ENCODE measurements around the gene HEXD. TPM values are rescaled to one million over a fixed set of nuclear protein-coding genes. Genes with fewer than 3 reads are reported as not detected.

Gene HEXD
- total and polyA plus RNA-seq, 4 donors = 5.6 to 19.9 (median 12.2) TPM

DNA sequence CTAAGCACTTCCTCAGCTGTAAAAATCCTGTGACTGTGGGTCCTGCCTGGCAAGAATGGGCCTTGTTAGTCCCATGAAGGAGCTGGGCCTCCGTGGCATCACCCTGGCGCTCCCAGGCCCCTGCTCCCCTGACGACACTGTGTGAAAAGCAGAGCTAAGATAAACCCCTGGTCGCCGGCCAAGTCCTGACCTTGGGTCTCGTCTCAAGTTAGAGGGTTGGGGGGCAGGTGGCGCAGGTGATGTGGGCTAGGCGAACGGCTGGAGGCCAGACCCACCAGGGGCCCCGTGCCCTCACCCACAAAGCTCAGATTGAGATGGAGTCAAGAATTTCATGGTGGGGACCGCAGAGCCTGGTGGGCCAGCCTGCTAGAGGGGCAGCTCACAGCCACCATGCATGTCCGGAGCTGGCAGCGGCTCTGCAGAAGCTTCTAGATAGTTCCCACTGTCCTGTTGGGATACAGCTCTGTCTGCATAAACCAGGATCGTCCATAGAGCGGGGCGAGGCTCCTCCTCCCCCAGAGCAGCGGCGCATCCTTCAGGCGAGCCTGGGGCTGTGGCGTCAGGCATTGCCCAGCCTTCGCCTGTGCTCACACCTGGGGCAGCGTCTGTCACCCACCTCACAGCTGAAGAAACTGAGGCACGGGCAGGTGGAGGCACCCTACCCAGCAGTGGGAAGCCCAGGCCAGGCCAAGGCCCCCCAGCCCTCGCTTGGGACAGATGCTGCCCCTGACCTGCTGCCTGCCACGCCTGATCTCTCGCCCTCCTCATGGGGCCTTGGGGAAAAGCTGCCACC is 20.4 kb downstream of the HEXD start:
- H3K36me3 ChIP-seq (ENCODE audit: control insufficient read depth in 4 of 4, insufficient read depth in 3 of 4, low read depth in 1 of 4, low read length in 3 of 4) = peaks cover 0 to 12% (median 7%) of the 10 kb centered on the region in 4 donors
- TF ChIP-seq SP1 (IDR thresholded peaks at IDR 0.05) (no peak), RAD21 (IDR thresholded peaks at IDR 0.05) (no peak), RXRA (IDR thresholded peaks at IDR 0.05) (no peak), JUND (IDR thresholded peaks at IDR 0.05) (no peak), HNF4A (conservative IDR thresholded peaks at IDR 0.05) (no peak), HNF4G (IDR thresholded peaks at IDR 0.05) (no peak), YY1 (IDR thresholded peaks at IDR 0.05) (no peak), EGR1 (IDR thresholded peaks at IDR 0.05; ENCODE audit: low read depth in 2 of 2) (no peak), FOXA2 (IDR thresholded peaks at IDR 0.05) (no peak), FOXA1 (IDR thresholded peaks at IDR 0.05) (no peak)
- TF ChIP-seq, protein P1, sequence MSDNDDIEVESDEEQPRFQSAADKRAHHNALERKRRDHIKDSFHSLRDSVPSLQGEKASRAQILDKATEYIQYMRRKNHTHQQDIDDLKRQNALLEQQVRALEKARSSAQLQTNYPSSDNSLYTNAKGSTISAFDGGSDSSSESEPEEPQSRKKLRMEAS (IDR thresholded peaks at IDR 0.05) = no peak
- TF ChIP-seq, protein P2, sequence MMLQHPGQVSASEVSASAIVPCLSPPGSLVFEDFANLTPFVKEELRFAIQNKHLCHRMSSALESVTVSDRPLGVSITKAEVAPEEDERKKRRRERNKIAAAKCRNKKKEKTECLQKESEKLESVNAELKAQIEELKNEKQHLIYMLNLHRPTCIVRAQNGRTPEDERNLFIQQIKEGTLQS (IDR thresholded peaks at IDR 0.05) = no peak
- TF ChIP-seq, protein P3, sequence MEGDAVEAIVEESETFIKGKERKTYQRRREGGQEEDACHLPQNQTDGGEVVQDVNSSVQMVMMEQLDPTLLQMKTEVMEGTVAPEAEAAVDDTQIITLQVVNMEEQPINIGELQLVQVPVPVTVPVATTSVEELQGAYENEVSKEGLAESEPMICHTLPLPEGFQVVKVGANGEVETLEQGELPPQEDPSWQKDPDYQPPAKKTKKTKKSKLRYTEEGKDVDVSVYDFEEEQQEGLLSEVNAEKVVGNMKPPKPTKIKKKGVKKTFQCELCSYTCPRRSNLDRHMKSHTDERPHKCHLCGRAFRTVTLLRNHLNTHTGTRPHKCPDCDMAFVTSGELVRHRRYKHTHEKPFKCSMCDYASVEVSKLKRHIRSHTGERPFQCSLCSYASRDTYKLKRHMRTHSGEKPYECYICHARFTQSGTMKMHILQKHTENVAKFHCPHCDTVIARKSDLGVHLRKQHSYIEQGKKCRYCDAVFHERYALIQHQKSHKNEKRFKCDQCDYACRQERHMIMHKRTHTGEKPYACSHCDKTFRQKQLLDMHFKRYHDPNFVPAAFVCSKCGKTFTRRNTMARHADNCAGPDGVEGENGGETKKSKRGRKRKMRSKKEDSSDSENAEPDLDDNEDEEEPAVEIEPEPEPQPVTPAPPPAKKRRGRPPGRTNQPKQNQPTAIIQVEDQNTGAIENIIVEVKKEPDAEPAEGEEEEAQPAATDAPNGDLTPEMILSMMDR (IDR thresholded peaks at IDR 0.05; ENCODE audit: low read depth, low read length, missing input control) = no peak
- TF ChIP-seq, protein P4, sequence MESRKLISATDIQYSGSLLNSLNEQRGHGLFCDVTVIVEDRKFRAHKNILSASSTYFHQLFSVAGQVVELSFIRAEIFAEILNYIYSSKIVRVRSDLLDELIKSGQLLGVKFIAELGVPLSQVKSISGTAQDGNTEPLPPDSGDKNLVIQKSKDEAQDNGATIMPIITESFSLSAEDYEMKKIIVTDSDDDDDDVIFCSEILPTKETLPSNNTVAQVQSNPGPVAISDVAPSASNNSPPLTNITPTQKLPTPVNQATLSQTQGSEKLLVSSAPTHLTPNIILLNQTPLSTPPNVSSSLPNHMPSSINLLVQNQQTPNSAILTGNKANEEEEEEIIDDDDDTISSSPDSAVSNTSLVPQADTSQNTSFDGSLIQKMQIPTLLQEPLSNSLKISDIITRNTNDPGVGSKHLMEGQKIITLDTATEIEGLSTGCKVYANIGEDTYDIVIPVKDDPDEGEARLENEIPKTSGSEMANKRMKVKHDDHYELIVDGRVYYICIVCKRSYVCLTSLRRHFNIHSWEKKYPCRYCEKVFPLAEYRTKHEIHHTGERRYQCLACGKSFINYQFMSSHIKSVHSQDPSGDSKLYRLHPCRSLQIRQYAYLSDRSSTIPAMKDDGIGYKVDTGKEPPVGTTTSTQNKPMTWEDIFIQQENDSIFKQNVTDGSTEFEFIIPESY (IDR thresholded peaks at IDR 0.05) = no peak

DNA sequence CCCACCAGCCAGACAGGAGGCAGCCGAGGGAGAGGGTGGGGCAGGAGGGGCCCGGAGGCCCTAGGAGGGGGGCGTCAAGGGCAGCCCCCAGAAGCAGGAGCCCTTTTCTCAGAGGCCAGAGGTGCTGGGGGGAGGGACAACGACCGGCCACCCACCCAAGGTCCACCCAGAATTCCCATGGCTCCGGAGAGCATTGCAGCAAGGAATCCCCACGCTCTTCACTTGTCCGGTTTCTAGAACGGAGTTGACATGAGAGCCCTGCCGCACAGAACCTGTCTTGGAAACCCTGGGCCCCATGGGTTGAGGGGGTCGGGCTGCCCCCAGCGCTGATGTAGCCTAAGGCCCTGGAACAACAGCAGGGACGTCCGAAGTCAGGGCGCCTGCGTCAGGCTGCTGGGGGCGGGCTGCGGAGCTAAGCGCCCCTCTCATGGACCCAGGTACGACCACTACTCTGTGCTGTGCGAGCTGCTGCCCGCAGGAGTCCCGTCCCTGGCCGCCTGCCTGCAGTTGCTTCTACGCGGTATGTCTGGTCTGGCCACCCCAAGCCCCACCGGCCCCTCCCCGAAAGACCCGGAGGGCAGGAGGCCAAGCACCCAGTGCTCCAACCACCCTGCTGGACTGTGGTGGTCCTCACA is 21.2 kb downstream of the HEXD start:
- Histone ChIP-seq H3K9me3 (ENCODE audit: control insufficient read depth in 4 of 4, low read length in 3 of 4) (no peaks in the 10 kb centered on the region), H3K4me3 (ENCODE audit: low read depth in 1 of 3, low read length in 3 of 3) (no peak overlapping the region), H3K36me3 (ENCODE audit: control insufficient read depth in 4 of 4, insufficient read depth in 3 of 4, low read depth in 1 of 4, low read length in 3 of 4) (peaks cover 0 to 12% (median 6%) of the 10 kb centered on the region in 4 donors), H3K27ac (ENCODE audit: low read depth in 1 of 2, low read length in 2 of 2) (no peak overlapping the region), H3K9ac (ENCODE audit: low read depth in 1 of 2, low read length in 2 of 2) (no peak overlapping the region), H3K27me3 (ENCODE audit: control insufficient read depth in 4 of 4, insufficient read depth in 4 of 4, low read length in 3 of 4) (no peaks in the 10 kb centered on the region), H3K4me1 (ENCODE audit: control insufficient read depth in 4 of 4, insufficient read depth in 4 of 4, low read length in 3 of 4) (peaks cover 7 to 32% (median 19%) of the 10 kb centered on the region in 4 donors)
- DNase-seq (ENCODE audit: low spot score) = no peak
- 95% methylated on average over 29 of the region's 29 CpGs for WGBS
- TF ChIP-seq GABPA (IDR thresholded peaks at IDR 0.05 in 1 of 2, conservative IDR thresholded peaks at IDR 0.05 in 1 of 2) = no peak
- TF ChIP-seq RXRA (IDR thresholded peaks at IDR 0.05) = no peak
- no peak for TF ChIP-seq HNF4G (IDR thresholded peaks at IDR 0.05)
- no peak for TF ChIP-seq JUND (IDR thresholded peaks at IDR 0.05)
- TF ChIP-seq, protein P3 (IDR thresholded peaks at IDR 0.05; ENCODE audit: low read depth, low read length, missing input control) = no peak
- no peak for TF ChIP-seq RAD21 (IDR thresholded peaks at IDR 0.05)
- TF ChIP-seq TAF1 (conservative IDR thresholded peaks at IDR 0.05) = no peak
- TF ChIP-seq HNF4A (conservative IDR thresholded peaks at IDR 0.05) = no peak
- TF ChIP-seq SP1 (IDR thresholded peaks at IDR 0.05) = no peak
- no peak for TF ChIP-seq FOXA2 (IDR thresholded peaks at IDR 0.05)
- TF ChIP-seq, protein P4 (IDR thresholded peaks at IDR 0.05) = no peak
- TF ChIP-seq YY1 (IDR thresholded peaks at IDR 0.05) = no peak
- no peak for TF ChIP-seq NR2F2 (IDR thresholded peaks at IDR 0.05)
- TF ChIP-seq EGR1 (IDR thresholded peaks at IDR 0.05; ENCODE audit: low read depth in 2 of 2) = no peak
- TF ChIP-seq, protein P1 (IDR thresholded peaks at IDR 0.05) = no peak
- TF ChIP-seq FOXA1 (IDR thresholded peaks at IDR 0.05) = no peak

More for the DNA sequence above, 20.4 kb downstream of the HEXD start:
- Histone ChIP-seq H3K9me3 (ENCODE audit: control insufficient read depth in 4 of 4, low read length in 3 of 4) (no peaks in the 10 kb centered on the region), H3K9ac (ENCODE audit: low read depth in 1 of 2, low read length in 2 of 2) (no peak overlapping the region), H3K4me3 (ENCODE audit: low read depth in 1 of 3, low read length in 3 of 3) (no peak overlapping the region), H3K27me3 (ENCODE audit: control insufficient read depth in 4 of 4, insufficient read depth in 4 of 4, low read length in 3 of 4) (no peaks in the 10 kb centered on the region), H3K4me1 (ENCODE audit: control insufficient read depth in 4 of 4, insufficient read depth in 4 of 4, low read length in 3 of 4) (peaks cover 5 to 25% (median 14%) of the 10 kb centered on the region in 4 donors), H3K27ac (ENCODE audit: low read depth in 1 of 2, low read length in 2 of 2) (no peak overlapping the region)
- DNase-seq (ENCODE audit: low spot score) = no peak
- WGBS = 91% methylated on average over 26 of the region's 26 CpGs

Data from liver (tissue), 9 donors.